Testis (tissue), 3 donors: ENCODE data around the gene PRKN. TPM values are rescaled to one million over a fixed set of nuclear protein-coding genes. Genes with fewer than 3 reads are reported as not detected.
"Not testable (repeated sequence)": the region's sequence is repeated elsewhere in the genome, so short reads cannot be mapped to it uniquely, and the experiment has no call there.

Source experiments
- DNase-seq: peaks from one replicate; pipeline ENCODE4 v3.0.0-alpha.2; 2019
- H3K27ac ChIP-seq, 2 donors: fragments of 200-600 bp; sonication (generic); one replicate each; pipeline ENCODE4 v1.5.1; 2019
- H3K27me3 ChIP-seq: fragments of 200-600 bp; sonication (generic); one replicate; pipeline ENCODE4 v1.5.1; 2019
- H3K36me3 ChIP-seq: fragments of 200-600 bp; sonication (generic); one replicate; pipeline ENCODE4 v1.5.1; 2017; ENCODE audit warnings: low read depth; ENCODE audit errors: missing control alignments
- H3K4me1 ChIP-seq: fragments of 200-600 bp; sonication (generic); one replicate; pipeline ENCODE4 v1.5.1; 2019
- H3K4me3 ChIP-seq, 2 donors: fragments of 200-600 bp; sonication (generic); one replicate each; pipeline ENCODE4 v1.5.1; 2017 to 2019
- H3K9me3 ChIP-seq: fragments of 200-600 bp; sonication (generic); one replicate; pipeline ENCODE4 v1.5.1; 2017
- CTCF ChIP-seq, 3 experiments: fragments of 450-650 bp in 2 of 3; fragments of 200-600 bp in 1 of 3; sonication (generic) in 1 of 3; IDR thresholded peaks; one replicate each; pipeline ENCODE4 v1.5.1; 2016 to 2019; ENCODE audit warnings: antibody characterized with exemption in 3 of 3, mild to moderate bottlenecking in 2 of 3, moderate library complexity in 1 of 3
- POLR2A ChIP-seq: fragments of 450-650 bp; IDR thresholded peaks from one replicate; pipeline ENCODE4 v1.6.1; 2017; ENCODE audit warnings: antibody characterized with exemption, mild to moderate bottlenecking, moderate library complexity
- WGBS, 2 donors: methylation state at CpG; one replicate each; pipeline ENCODE4 v1.1.5; 2018; 5-methylcytosine and 5-hydroxymethylcytosine counted together
- intact Hi-C: fragments of 100-400 bp; cut with DNase I; formaldehyde crosslinking; loops from one replicate; pipeline ENCODE4 v1.15.1; 2023; ENCODE audit warnings: low total_unique reads
- polyA plus RNA-seq: library from polyadenylated mRNA; stranded (reverse); fragments of 350-450 nt; fragmentation: Illumina TruSeq; extraction: RNeasy Lipid Tissue Mini Kit (QIAGEN cat#74804); gene quantifications from one replicate; pipeline ENCODE4 v1.2.3, GENCODE V29; 2014; ENCODE audit warnings: low read depth, low replicate concordance; ENCODE audit not compliant: insufficient read depth
- total RNA-seq, 2 donors: library from RNA; depleted of rRNA; stranded (reverse); fragments of >200 nt; gene quantifications; one replicate each; pipeline ENCODE4 v1.2.3, GENCODE V29; 2016

Gene PRKN
- total and polyA plus RNA-seq, 3 donors from 2014 or later = 19.1 to 34.5 (median 28.8) TPM

- Histone ChIP-seq H3K4me3 (no peak overlapping the region), H3K36me3 (no peaks in the 10 kb centered on the region), H3K27me3 (no peaks in the 10 kb centered on the region), H3K4me1 (no peaks in the 10 kb centered on the region), H3K27ac (no peak overlapping the region), H3K9me3 (no peaks in the 10 kb centered on the region)
- intact Hi-C loops = no loop called here
- TF ChIP-seq CTCF (IDR thresholded peaks at IDR 0.05) (no peak), POLR2A (no peak)
- DNase-seq = no peak
- 74 to 77% methylated on average over 9 of the region's 9 CpGs for WGBS, 2 donors
Measured at GRCh38 chr6:162532283-162533008, 195.1 kb downstream of the PRKN start.

GRCh38 chr6:162531391-162531790 is 196.2 kb downstream of the PRKN start:
- WGBS, 2 donors = 85 to 94% methylated on average over 4 of the region's 4 CpGs
- intact Hi-C loops = not testable (repeated sequence)

GRCh38 chr6:162528538-162528937 is 199.0 kb downstream of the PRKN start:
- 74 to 81% methylated on average over 6 of the region's 6 CpGs for WGBS, 2 donors
- intact Hi-C loops = no loop called here
- DNase-seq = no peak
- Histone ChIP-seq H3K4me1 (peaks cover 3% of the 10 kb centered on the region), H3K4me3 (no peak overlapping the region), H3K27ac (no peak overlapping the region), H3K9me3 (no peaks in the 10 kb centered on the region), H3K36me3 (no peaks in the 10 kb centered on the region), H3K27me3 (no peaks in the 10 kb centered on the region)
- TF ChIP-seq POLR2A (no peak), CTCF (IDR thresholded peaks at IDR 0.05) (no peak)

More at GRCh38 chr6:162531391-162531790, 196.2 kb downstream of the PRKN start:
- not testable (repeated sequence) for H3K4me1 ChIP-seq, H3K27ac ChIP-seq, H3K4me3 ChIP-seq, H3K27me3 ChIP-seq, H3K36me3 ChIP-seq, DNase-seq, H3K9me3 ChIP-seq

GRCh38 chr6:162526960-162527359 is 200.6 kb downstream of the PRKN start:
- WGBS, 2 donors = 66 to 81% methylated on average over 7 of the region's 7 CpGs
- Histone ChIP-seq H3K27ac (no peak overlapping the region), H3K36me3 (no peaks in the 10 kb centered on the region), H3K27me3 (no peaks in the 10 kb centered on the region), H3K4me3 (no peak overlapping the region), H3K4me1 (peaks cover 3% of the 10 kb centered on the region), H3K9me3 (no peaks in the 10 kb centered on the region)
- intact Hi-C loops = no loop called here
- DNase-seq = no peak
- TF ChIP-seq POLR2A (no peak), CTCF (IDR thresholded peaks at IDR 0.05) (no peak)

- no peak for DNase-seq
- Histone ChIP-seq H3K9me3 (no peaks in the 10 kb centered on the region), H3K4me3 (no peak overlapping the region), H3K27me3 (no peaks in the 10 kb centered on the region), H3K4me1 (peaks cover 3% of the 10 kb centered on the region), H3K36me3 (no peaks in the 10 kb centered on the region), H3K27ac (no peak overlapping the region)
- no peak for TF ChIP-seq CTCF (IDR thresholded peaks at IDR 0.05)
- no peak for TF ChIP-seq POLR2A
- 71 to 86% methylated on average over 6 of the region's 6 CpGs for WGBS, 2 donors
- intact Hi-C loops = no loop called here
Measured at GRCh38 chr6:162525181-162525580, 202.4 kb downstream of the PRKN start.
